OCI-LY1 (cell line): Measurements from ENCODE around the gene CLCA4.

Experiments
- H2AFZ ChIP-seq: fragments of 200-600 bp; sonication (generic), shearing (Covaris generic); 2 replicates; pipeline ENCODE4 v1.6.0; 2014; ENCODE audit warnings: antibody characterized with exemption, mild to moderate bottlenecking, low read length
- H3F3A ChIP-seq: fragments of 200-600 bp; sonication (generic), shearing (Covaris generic); 2 replicates; pipeline ENCODE4 v1.6.0; 2014; ENCODE audit warnings: mild to moderate bottlenecking, antibody characterized with exemption, low read length, moderate library complexity; ENCODE audit not compliant: insufficient read depth
- H3K27ac ChIP-seq: fragments of 200-600 bp; sonication (generic); 2 replicates; pipeline ENCODE4 v1.5.1; 2014; ENCODE audit warnings: low read length, mixed run types, mild to moderate bottlenecking, low read depth; ENCODE audit not compliant: poor library complexity, severe bottlenecking
- H3K27me3 ChIP-seq: fragments of 200-600 bp; sonication (generic); 2 replicates; pipeline ENCODE4 v1.6.0; 2014; ENCODE audit warnings: antibody characterized with exemption, mild to moderate bottlenecking, low read length, moderate library complexity; ENCODE audit not compliant: insufficient read depth
- H3K36me3 ChIP-seq: fragments of 200-600 bp; sonication (generic); 2 replicates; pipeline ENCODE4 v1.6.1; 2014; ENCODE audit warnings: mild to moderate bottlenecking, antibody characterized with exemption, low read length, moderate library complexity, mixed read lengths; ENCODE audit not compliant: insufficient read depth
- H3K4me1 ChIP-seq: fragments of 200-600 bp; sonication (generic); 2 replicates; pipeline ENCODE4 v1.5.1; 2014; ENCODE audit warnings: mild to moderate bottlenecking, low read length, moderate library complexity; ENCODE audit not compliant: insufficient read depth, severe bottlenecking
- H3K4me2 ChIP-seq: fragments of 200-600 bp; sonication (generic), shearing (Covaris generic); 2 replicates; pipeline ENCODE4 v1.6.1; 2014; ENCODE audit warnings: low read length
- H3K4me3 ChIP-seq: fragments of 200-600 bp; sonication (generic); 2 replicates; pipeline ENCODE4 v1.5.1; 2014; ENCODE audit warnings: low read length, low read depth, mild to moderate bottlenecking, mixed read lengths; ENCODE audit not compliant: poor library complexity, severe bottlenecking
- H3K79me2 ChIP-seq: fragments of 200-600 bp; shearing (Covaris generic); 2 replicates; pipeline ENCODE4 v1.6.1; 2016; ENCODE audit warnings: mixed run types, low read length, mixed read lengths; ENCODE audit not compliant: insufficient read depth
- H3K9ac ChIP-seq: fragments of 200-600 bp; sonication (generic), shearing (Covaris generic); 2 replicates; pipeline ENCODE4 v1.6.1; 2014; ENCODE audit warnings: mild to moderate bottlenecking, low read length, mixed read lengths
- H3K9me2 ChIP-seq: fragments of 200-600 bp; sonication (generic), shearing (Covaris generic); 2 replicates; pipeline ENCODE4 v1.6.1; 2014; ENCODE audit warnings: low read depth, mild to moderate bottlenecking, low read length, mixed read lengths
- H3K9me3 ChIP-seq: fragments of 200-600 bp; shearing (Covaris generic); 2 replicates; pipeline ENCODE4 v1.6.1; 2014; ENCODE audit warnings: low read length, mixed read lengths
- H4K20me1 ChIP-seq: fragments of 200-600 bp; sonication (generic), shearing (Covaris generic); 2 replicates; pipeline ENCODE4 v1.6.0; 2016; ENCODE audit warnings: mild to moderate bottlenecking, low read length; ENCODE audit not compliant: insufficient read depth
- CTCF ChIP-seq: fragments of 200-600 bp; sonication (generic), shearing (Covaris generic); IDR thresholded peaks from 2 replicates; pipeline ENCODE4 v1.5.1; 2017; ENCODE audit warnings: mild to moderate bottlenecking, antibody characterized with exemption, low read length, moderate library complexity, mixed read lengths
- EZH2 ChIP-seq: fragments of 200-600 bp; sonication (generic), shearing (Covaris generic); IDR thresholded peaks from 2 replicates; pipeline ENCODE4 v1.8.0; 2017; ENCODE audit warnings: borderline replicate concordance, mixed run types, mild to moderate bottlenecking, antibody characterized with exemption, low read length, moderate library complexity, mixed read lengths

The CLCA4 gene

GRCh38 chr1:86552376-86552775 lies 5.5 kb downstream of the CLCA4 start:
- no peak for TF ChIP-seq EZH2
- no peak for TF ChIP-seq CTCF
- H3K36me3 ChIP-seq: no peaks in the 10 kb centered on the region
- no peaks in the 10 kb centered on the region for H4K20me1 ChIP-seq
- no peak overlapping the region for H3K27ac ChIP-seq
- no peaks in the 10 kb centered on the region for H3K27me3 ChIP-seq
- no peaks in the 10 kb centered on the region for H3K4me1 ChIP-seq
- no peaks in the 10 kb centered on the region for H3K9me2 ChIP-seq
- H3K9me3 ChIP-seq: no peaks in the 10 kb centered on the region
- no peak overlapping the region for H3K9ac ChIP-seq
- no peaks in the 10 kb centered on the region for H3F3A ChIP-seq
- no peak overlapping the region for H2AFZ ChIP-seq
- no peak overlapping the region for H3K4me3 ChIP-seq
- no peaks in the 10 kb centered on the region for H3K79me2 ChIP-seq
- no peak overlapping the region for H3K4me2 ChIP-seq

DNA sequence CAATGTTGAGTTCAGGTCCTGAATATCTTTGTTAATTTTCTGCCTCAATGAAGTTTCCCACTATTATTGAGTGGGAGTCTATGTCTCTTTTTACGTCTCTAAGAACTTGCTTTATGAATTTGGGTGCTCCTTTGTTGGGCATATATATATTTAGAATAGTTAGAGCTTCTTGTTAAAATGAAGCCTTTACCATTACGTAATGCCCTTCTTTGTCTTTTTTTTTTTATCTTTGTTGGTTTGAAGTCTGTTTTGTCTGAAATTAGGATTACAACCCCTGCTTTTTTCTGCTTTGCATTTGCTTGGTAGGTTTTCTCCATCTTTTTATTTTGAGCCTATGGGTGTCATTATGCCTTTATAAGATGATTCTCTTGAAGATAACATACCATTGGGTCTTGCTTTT lies 10.9 kb downstream of the CLCA4 start:
- H3K36me3 ChIP-seq: no peaks in the 10 kb centered on the region
- no peak overlapping the region for H3K27ac ChIP-seq
- no peaks in the 10 kb centered on the region for H3K9me2 ChIP-seq
- no peaks in the 10 kb centered on the region for H3K4me1 ChIP-seq
- no peak overlapping the region for H3K4me2 ChIP-seq
- no peaks in the 10 kb centered on the region for H3K27me3 ChIP-seq
- H3F3A ChIP-seq: no peaks in the 10 kb centered on the region
- no peak overlapping the region for H2AFZ ChIP-seq
- no peak overlapping the region for H3K4me3 ChIP-seq
- H3K9me3 ChIP-seq: no peaks in the 10 kb centered on the region
- no peak overlapping the region for H3K9ac ChIP-seq
- H4K20me1 ChIP-seq: no peaks in the 10 kb centered on the region
- TF ChIP-seq EZH2 (no peak), CTCF (no peak)
- no peaks in the 10 kb centered on the region for H3K79me2 ChIP-seq

GRCh38 chr1:86563849-86564248 lies 17.0 kb downstream of the CLCA4 start:
- no peaks in the 10 kb centered on the region; the same call in 1 of the 2 replicates for H3K9me2 ChIP-seq
- H3K9me3 ChIP-seq: no peaks in the 10 kb centered on the region
- H3K79me2 ChIP-seq: no peaks in the 10 kb centered on the region
- no peaks in the 10 kb centered on the region for H3K27me3 ChIP-seq
- no peaks in the 10 kb centered on the region for H3K36me3 ChIP-seq
- H3F3A ChIP-seq: no peaks in the 10 kb centered on the region
- no peaks in the 10 kb centered on the region for H3K4me1 ChIP-seq
- TF ChIP-seq CTCF (no peak), EZH2 (no peak)
- no peak overlapping the region for H3K4me2 ChIP-seq
- no peak overlapping the region for H3K9ac ChIP-seq
- H3K27ac ChIP-seq: no peak overlapping the region
- H3K4me3 ChIP-seq: no peak overlapping the region
- no peaks in the 10 kb centered on the region for H4K20me1 ChIP-seq
- no peak overlapping the region for H2AFZ ChIP-seq
